Activated CD8-positive, alpha-beta T cell treated with anti-CD3 and anti-CD28 coated beads, Interleukin-2, amount 10 ng/mL, durations not matched to agents 7 days and 5 days (primary cell): Measurements from ENCODE around the gene CAMSAP1. TPM values are rescaled to one million over a fixed set of nuclear protein-coding genes. Genes with fewer than 3 reads are reported as not detected.
A peak's percentile ranks its signal among the peaks of the same experiment; 100 is the strongest.

ENCODE experiments used
- ATAC-seq: fragments of 150-1000 bp; cut with Tn5 transposase; one replicate; pipeline ENCODE4 v1.10.0; 2021; ENCODE audit warnings: moderate library complexity
- CTCF ChIA-PET: fragments of 350-600 bp; sonication (Branson Sonifier 250); formaldehyde crosslinking; loops from one replicate; lab custom pipeline; 2021; ENCODE audit warnings: antibody characterized with exemption; lab: Charles Lee
- POLR2A ChIA-PET: fragments of 350-600 bp; sonication (Branson Sonifier 250); formaldehyde crosslinking; loops from one replicate; lab custom pipeline; 2021; ENCODE audit warnings: antibody characterized with exemption; lab: Charles Lee
- DNase-seq: peaks from one replicate; pipeline ENCODE4 v3.0.0-alpha.2; 2020
- H3K27ac Mint-ChIP-seq: one replicate; pipeline ENCODE4 v1.8.0; 2021; ENCODE audit warnings: mild to moderate bottlenecking, mixed read lengths
- H3K27me3 Mint-ChIP-seq: one replicate; pipeline ENCODE4 v1.8.0; 2021; ENCODE audit warnings: low read depth, mixed read lengths
- H3K36me3 Mint-ChIP-seq: one replicate; pipeline ENCODE4 v1.8.0; 2021; ENCODE audit warnings: low read depth, mixed read lengths
- H3K4me1 Mint-ChIP-seq: one replicate; pipeline ENCODE4 v1.8.0; 2021; ENCODE audit warnings: low read depth, mixed read lengths
- H3K4me3 Mint-ChIP-seq: one replicate; pipeline ENCODE4 v1.8.0; 2021; ENCODE audit warnings: mild to moderate bottlenecking, mixed read lengths
- H3K9me3 Mint-ChIP-seq: one replicate; pipeline ENCODE4 v1.8.0; 2022; ENCODE audit warnings: mixed read lengths; ENCODE audit not compliant: insufficient read depth
- total RNA-seq, 2 experiments: library from RNA; stranded (reverse); gene quantifications; one replicate each; pipeline ENCODE4 v1.2.3, GENCODE V29; 2021

CAMSAP1 gene
- total RNA-seq, 2 experiments from 2014 or later: 20.3 to 21.5 TPM

DNA sequence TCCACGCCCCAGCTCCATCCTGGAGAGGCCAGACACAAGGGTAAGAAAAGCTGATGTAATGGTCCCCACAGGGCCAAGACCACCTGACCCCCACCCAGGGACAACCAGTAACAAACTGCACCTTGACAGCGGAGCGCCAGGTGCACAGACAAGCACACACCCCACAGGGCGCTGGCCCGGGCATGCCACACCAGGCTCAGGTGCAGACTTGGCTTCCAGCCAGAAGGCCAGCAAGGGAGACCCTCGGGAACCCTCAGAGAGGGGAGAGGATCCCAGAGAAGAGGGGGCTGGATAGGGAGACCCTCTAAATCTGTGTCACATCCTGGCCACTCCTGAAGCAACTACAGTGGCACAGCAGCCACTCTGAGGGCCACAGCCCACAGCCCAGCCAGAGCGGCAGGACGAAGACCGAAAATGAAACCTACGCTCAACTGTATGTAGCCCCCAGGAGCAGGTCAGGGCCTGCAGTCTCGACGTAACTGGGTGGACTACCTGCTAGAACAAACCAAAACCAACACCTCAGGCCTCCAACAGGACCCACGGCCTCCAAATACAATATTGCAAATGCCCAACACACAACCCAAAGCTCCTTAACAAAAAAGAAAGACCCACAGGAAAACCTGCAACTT, 18.5 kb downstream of the CAMSAP1 start:
- Mint-ChIP-seq H3K4me1 (peaks cover 68% of the 10 kb centered on the region), H3K36me3 (peaks cover 4% of the 10 kb centered on the region), H3K9me3 (no peaks in the 10 kb centered on the region), H3K27me3 (no peaks in the 10 kb centered on the region), H3K27ac (peak overlapping the region; percentile 56), H3K4me3 (no peak overlapping the region)
- ATAC-seq: no peak
- CTCF ChIA-PET: no interaction called here
- POLR2A ChIA-PET: interaction anchor here (0.8 kb wide), 1 partner anchor 18 kb away, joined by 3 read pairs; the partner anchor contains the start of gene CAMSAP1
- DNase-seq: no peak

DNA sequence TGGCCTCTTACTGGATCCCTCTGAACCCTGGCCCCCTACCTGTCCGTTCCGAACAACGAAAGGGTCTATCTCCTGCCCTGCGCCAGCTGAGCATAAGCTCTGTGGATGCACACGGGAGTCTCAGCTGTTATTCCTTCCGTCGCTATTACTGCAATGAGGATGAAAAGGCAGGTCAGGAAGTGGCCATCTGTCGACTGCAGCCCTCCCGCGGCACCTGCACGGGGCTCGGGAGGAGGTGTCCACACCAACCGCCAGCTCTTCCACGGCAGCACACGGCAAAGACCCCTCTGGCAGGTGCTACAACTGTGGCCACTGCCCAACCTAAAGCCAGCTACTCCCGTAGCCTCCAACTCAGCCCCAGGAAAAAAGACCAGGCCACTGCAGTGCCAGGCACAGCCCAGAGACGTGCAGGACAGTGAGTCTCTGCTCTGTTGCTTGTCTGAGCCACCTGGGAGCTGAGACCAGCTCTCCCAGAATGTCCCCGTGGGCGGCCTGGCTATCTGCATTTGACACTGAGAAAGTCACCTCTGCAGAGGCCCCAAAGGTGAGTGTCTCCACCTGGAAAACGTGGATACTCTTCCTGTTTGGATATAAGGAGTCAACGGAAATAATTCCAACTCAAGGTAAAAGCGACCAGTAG, 19.1 kb downstream of the CAMSAP1 start:
- ChIA-PET POLR2A (no interaction called here), CTCF (no interaction called here)
- Mint-ChIP-seq H3K27me3 (no peaks in the 10 kb centered on the region), H3K9me3 (no peaks in the 10 kb centered on the region), H3K4me3 (peak overlapping the region; percentile 65), H3K27ac (peak overlapping the region; percentile 88), H3K36me3 (peaks cover 4% of the 10 kb centered on the region), H3K4me1 (peaks cover 69% of the 10 kb centered on the region)
- no peak for ATAC-seq
- DNase-seq: no peak

DNA sequence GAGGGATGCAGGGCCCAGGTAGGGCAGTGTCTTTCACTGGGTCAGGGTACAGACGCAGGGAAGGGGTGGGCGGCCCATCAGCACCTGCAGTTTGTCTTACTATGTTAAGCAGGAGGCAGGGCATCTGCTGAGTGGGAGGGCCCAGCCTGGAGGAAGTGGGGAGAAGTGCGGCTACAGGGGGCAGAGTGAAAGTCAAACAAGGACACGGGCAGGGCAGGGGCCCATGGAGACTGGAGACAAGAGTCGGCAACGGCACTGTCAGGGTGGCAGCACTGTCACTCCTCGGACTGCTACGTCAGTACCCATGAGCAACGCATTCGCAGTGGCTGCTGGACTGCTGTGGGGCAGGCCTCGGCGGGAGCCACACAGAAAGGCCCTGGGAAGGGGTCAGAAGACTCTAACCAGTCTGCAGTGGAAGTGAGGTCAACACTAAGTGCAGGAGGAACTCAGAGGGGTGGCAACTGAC, 19.7 kb downstream of the CAMSAP1 start:
- ChIA-PET POLR2A (no interaction called here), CTCF (no interaction called here)
- Mint-ChIP-seq H3K27me3 (no peaks in the 10 kb centered on the region), H3K4me3 (peak overlapping the region; percentile 65), H3K36me3 (peaks cover 4% of the 10 kb centered on the region), H3K9me3 (no peaks in the 10 kb centered on the region), H3K4me1 (peaks cover 66% of the 10 kb centered on the region), H3K27ac (peak overlapping the region; percentile 88)
- ATAC-seq: peak; percentile 94
- DNase-seq: peak; percentile 88

DNA sequence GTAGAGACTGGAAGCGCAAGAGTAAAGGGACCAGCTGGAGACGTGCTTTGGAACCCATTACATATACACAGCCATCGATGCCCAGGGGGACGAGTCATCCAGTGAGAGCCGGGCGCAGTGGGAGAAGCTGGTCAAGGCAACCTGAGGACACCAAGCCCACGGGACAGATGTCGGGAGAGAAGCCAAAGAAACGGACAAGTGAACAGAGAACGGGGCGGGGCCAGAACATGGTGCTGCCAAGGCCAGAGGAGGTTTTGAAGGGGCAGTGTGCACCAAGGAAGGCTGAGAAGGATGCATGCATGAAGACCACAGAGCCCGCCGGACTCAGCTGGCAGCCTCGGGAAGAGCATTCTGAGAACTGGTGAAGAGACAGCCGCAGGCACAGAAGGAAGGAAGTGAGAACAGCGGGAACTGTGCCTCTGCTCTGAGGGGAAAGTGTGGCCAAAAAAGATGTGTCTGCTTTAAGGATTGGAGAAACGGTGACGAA, 20.3 kb downstream of the CAMSAP1 start:
- DNase-seq (no peak), ATAC-seq (peak; percentile 50)
- ChIA-PET CTCF (interaction anchor here (1.0 kb wide), 1 partner anchor 23 kb away, joined by 3 read pairs; no protein-coding TSS in a partner anchor), POLR2A (interaction anchor here (0.6 kb wide), 2 partner anchors 18 to 20 kb away, joined by 3 read pairs; partner anchors contain the start of gene CAMSAP1)
- no peaks in the 10 kb centered on the region for H3K27me3 Mint-ChIP-seq
- H3K4me1 Mint-ChIP-seq: peaks cover 65% of the 10 kb centered on the region
- H3K9me3 Mint-ChIP-seq: no peaks in the 10 kb centered on the region
- peak overlapping the region; percentile 65 for H3K4me3 Mint-ChIP-seq
- H3K36me3 Mint-ChIP-seq: peaks cover 4% of the 10 kb centered on the region
- H3K27ac Mint-ChIP-seq: peak overlapping the region; percentile 88

DNA sequence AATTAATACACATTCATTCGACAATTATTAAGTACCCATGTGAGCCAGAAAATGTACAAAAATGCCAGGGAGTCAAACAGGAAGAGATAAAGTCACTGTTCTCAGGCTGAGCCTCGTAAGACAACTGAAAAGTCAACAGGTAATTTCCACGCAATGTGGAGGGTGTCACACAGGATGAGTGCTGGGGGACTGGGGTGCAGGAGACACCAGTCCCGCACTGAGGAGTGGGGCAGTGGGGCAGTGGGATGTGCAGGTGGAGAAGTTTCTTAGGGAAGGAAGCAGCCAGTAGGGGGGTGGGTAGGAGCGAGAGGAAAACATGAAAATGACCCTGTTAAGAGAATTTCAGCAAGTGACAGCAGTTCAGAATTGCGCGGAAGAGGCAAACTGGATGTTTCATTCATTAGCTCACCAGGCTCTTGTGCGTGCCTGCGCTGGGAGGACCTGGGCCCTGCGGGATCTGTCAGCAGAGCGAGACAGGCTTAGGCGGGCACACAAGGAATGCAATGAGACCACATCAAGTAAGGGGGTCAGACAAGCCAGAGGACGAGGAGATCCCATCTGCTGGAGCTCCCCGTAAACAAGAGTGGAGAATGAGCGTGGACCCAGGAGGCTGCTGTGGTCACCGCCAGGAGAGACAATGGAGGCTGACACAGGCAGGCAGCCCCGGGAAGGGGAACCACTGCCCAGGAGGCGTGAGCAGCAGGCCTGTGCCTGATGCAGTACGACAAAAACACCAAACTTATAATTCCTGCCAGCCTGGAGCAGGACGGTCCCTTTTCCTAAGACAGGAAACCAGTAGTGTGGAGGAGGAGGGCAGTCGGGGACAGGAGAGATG, 21.0 kb downstream of the CAMSAP1 start:
- peaks cover 4% of the 10 kb centered on the region for H3K36me3 Mint-ChIP-seq
- peaks cover 61% of the 10 kb centered on the region for H3K4me1 Mint-ChIP-seq
- peak overlapping the region; percentile 88 for H3K27ac Mint-ChIP-seq
- peak overlapping the region; percentile 65 for H3K4me3 Mint-ChIP-seq
- H3K9me3 Mint-ChIP-seq: no peaks in the 10 kb centered on the region
- no peaks in the 10 kb centered on the region for H3K27me3 Mint-ChIP-seq
- DNase-seq (no peak), ATAC-seq (no peak)
- CTCF ChIA-PET: interaction anchor here (1.0 kb wide), 1 partner anchor 22 kb away, joined by 3 read pairs; no protein-coding TSS in a partner anchor
- POLR2A ChIA-PET: interaction anchor here (0.6 kb wide), 2 partner anchors 19 to 21 kb away, joined by 3 read pairs; partner anchors contain the start of gene CAMSAP1

DNA sequence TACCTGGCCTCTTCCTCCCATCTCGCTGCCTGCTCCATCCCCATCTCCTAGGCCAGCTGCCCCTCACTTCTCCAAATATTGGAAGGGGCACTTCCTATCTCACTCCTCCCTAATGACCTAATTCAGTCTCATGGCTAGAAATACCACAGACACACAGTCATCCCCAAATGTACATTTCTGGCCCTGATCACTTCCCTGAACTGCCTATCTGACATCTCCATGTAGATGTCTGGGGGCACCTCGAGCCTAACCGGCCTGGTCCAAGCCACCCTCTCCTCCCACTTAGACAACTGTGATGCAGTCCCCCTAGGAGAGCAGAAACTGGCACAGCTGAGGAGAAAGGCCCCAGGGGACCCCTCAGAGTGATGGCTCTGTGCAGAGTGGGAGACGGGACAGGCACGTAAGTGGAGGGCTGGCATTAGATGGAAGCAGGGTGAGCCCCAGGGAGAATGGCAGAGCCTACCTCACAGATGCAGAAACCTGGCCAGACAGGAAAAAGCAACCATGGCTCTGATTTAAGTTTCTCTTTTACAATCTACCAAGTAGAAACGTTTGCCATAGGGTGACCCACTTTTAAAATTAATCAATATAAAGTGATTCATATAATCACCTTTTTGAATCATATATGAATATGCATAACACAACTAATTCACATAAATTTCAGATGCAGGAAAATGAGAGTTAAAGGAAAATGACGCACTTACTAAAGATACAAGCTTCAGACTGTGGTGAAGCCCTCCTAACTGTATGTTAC, 22.1 kb downstream of the CAMSAP1 start:
- peaks cover 61% of the 10 kb centered on the region for H3K4me1 Mint-ChIP-seq
- peaks cover 4% of the 10 kb centered on the region for H3K36me3 Mint-ChIP-seq
- CTCF ChIA-PET: no interaction called here
- ATAC-seq: no peak
- no peak for DNase-seq
- POLR2A ChIA-PET: no interaction called here
- H3K4me3 Mint-ChIP-seq: no peak overlapping the region
- H3K27ac Mint-ChIP-seq: no peak overlapping the region
- no peaks in the 10 kb centered on the region for H3K27me3 Mint-ChIP-seq
- no peaks in the 10 kb centered on the region for H3K9me3 Mint-ChIP-seq

DNA sequence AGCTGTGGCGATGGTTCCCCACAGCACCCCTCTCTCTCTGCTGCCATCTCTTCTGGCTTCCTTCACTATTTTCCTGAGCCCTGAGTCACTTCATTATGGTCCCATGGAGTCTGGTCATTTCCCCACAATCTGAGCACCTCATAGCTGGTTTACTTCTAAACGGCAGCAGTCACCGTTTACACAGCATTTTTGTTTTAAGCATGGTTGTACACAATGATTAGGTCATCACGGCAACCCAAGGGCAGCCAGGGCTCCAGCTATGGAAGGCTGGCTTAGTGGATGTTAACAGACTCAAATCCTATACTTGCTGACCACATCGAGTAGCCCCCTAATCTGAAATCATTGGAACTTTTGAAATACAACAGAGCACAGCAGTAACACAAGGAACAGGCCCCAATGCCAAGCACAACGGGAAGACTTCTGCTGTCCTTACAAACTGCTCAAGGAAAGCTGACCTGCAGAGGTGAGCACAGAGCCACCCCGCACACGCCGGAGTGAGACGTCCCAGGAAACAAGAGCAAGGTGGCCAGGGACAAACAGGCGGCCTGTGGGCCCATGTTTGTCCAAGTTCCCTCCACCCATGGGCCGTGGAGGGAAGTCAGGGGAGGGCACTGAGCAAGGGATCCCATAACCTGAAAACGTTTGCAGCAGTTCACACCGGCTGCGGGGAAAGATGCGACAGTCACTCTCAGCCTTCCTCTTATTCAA, 22.9 kb downstream of the CAMSAP1 start:
- POLR2A ChIA-PET: no interaction called here
- ATAC-seq (no peak), DNase-seq (no peak)
- CTCF ChIA-PET: no interaction called here
- Mint-ChIP-seq H3K27me3 (no peaks in the 10 kb centered on the region), H3K4me1 (peaks cover 60% of the 10 kb centered on the region), H3K27ac (peak overlapping the region; percentile 3), H3K4me3 (no peak overlapping the region), H3K36me3 (peaks cover 5% of the 10 kb centered on the region), H3K9me3 (no peaks in the 10 kb centered on the region)

DNA sequence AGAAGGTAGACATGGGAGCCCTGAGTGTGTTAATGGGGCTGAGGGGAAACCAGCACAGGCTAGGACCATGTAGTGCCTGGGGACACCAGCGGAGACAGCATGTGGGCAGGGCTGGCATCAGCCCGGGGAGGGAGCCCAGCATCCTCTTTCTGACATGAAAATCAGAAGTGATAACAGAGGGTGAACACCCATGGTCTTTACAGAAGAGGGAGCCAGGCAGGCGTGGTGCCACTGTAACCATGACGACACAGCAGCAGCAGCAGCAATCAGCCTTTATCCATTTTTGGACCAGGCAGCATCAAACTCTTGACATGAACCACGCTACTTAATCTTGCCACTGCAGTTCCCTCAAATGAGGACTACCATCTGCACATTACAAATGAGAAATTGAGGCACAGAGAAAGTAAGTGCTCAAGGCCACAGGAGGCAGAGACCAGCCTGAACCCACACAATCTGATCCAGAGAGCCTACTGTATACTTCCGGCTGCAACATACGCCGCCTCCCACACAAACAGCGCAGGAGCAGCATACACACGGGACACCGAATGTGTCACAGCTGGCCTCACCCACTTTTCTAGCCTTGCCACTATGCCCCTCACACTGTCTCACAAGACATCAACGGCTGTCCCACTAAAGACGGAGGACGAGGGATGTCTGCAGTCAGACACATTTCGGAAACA, 23.8 kb downstream of the CAMSAP1 start:
- H3K4me1 Mint-ChIP-seq: peaks cover 51% of the 10 kb centered on the region
- H3K4me3 Mint-ChIP-seq: no peak overlapping the region
- no peak for ATAC-seq

DNA sequence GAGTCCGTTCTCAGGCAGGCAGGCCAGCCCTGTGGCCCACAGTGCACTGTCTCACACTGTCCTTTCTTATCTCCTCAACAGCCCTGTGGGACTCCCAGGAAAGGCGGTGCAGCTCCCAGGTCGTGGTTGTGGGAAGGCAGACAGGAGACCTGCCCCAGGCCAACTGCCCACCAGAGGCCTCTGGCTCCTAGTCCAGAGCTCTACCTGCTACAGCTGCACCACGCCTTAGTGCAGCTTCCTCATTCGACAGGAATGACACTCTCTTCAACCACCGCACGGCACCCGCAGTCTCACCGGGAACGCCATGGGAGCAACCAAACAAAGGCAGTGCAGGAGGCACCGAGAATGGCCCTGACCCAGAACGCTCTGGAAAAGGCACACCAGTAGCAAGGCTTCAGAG, 25.3 kb downstream of the CAMSAP1 start:
- Mint-ChIP-seq H3K9me3 (no peaks in the 10 kb centered on the region), H3K4me3 (no peak overlapping the region), H3K4me1 (peaks cover 36% of the 10 kb centered on the region), H3K27ac (no peak overlapping the region), H3K27me3 (no peaks in the 10 kb centered on the region), H3K36me3 (peaks cover 8% of the 10 kb centered on the region)
- ATAC-seq (no peak), DNase-seq (no peak)
- POLR2A ChIA-PET: no interaction called here
- CTCF ChIA-PET: no interaction called here

More for the DNA sequence above, 23.8 kb downstream of the CAMSAP1 start:
- H3K36me3 Mint-ChIP-seq: peaks cover 7% of the 10 kb centered on the region
- CTCF ChIA-PET: no interaction called here
- H3K27ac Mint-ChIP-seq: no peak overlapping the region
- POLR2A ChIA-PET: no interaction called here
- DNase-seq: no peak
- H3K27me3 Mint-ChIP-seq: no peaks in the 10 kb centered on the region
- no peaks in the 10 kb centered on the region for H3K9me3 Mint-ChIP-seq

DNA sequence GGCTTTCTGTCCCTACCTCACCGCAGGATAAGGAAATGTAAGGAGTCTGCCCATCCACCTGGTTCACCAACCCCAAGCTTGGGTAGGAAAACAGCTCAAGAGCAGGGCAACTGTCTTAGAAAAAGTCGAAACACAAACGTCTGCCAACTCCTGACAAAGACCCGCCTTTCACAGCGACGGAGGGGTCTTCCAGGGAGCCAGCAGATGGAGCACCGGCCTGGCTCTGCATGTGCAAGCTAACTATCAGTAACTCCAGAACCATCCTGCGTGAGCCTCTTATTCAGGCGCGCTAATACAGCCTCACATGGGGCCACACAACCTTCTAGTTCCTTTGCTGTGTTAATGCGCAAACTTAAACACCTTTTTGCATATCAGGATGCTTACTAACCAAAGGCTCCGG, 26.9 kb downstream of the CAMSAP1 start:
- H3K27me3 Mint-ChIP-seq: no peaks in the 10 kb centered on the region
- peaks cover 4% of the 10 kb centered on the region for H3K36me3 Mint-ChIP-seq
- ChIA-PET CTCF (no interaction called here), POLR2A (no interaction called here)
- H3K4me3 Mint-ChIP-seq: no peak overlapping the region
- no peak for DNase-seq
- peaks cover 22% of the 10 kb centered on the region for H3K4me1 Mint-ChIP-seq
- H3K9me3 Mint-ChIP-seq: no peaks in the 10 kb centered on the region
- H3K27ac Mint-ChIP-seq: no peak overlapping the region
- ATAC-seq: no peak
